Omental fat pad (tissue), 4 donors: ENCODE measurements around the gene KCNH8. TPM values are rescaled to one million over a fixed set of nuclear protein-coding genes. Genes with fewer than 3 reads are reported as not detected.

Experiments
- ATAC-seq: fragments of 150-250 bp; one replicate; pipeline ENCODE4 v1.9.1; 2016; ENCODE audit warnings: mild to moderate bottlenecking, moderate library complexity; ENCODE audit not compliant: low FRiP score
- DNase-seq: peaks from one replicate; pipeline ENCODE4 v3.0.0-alpha.2; 2019; ENCODE audit warnings: low spot score
- total RNA-seq, 4 donors: library from RNA; depleted of rRNA; stranded (reverse); fragments of >200 nt; gene quantifications; one replicate each; pipeline ENCODE4 v1.1.0, GENCODE V29; 2016
- TF ChIP-seq, protein P1 (sequence below), 3 donors: fragments of 450-650 bp; IDR thresholded peaks; one replicate each; pipeline ENCODE4 v1.5.1; 2016 to 2017; ENCODE audit warnings: antibody characterized with exemption in 3 of 3, mild to moderate bottlenecking in 3 of 3, moderate library complexity in 2 of 3

Gene KCNH8
- total RNA-seq, 4 donors from 2014 or later = 0.09 TPM; not detected in 3

DNA sequence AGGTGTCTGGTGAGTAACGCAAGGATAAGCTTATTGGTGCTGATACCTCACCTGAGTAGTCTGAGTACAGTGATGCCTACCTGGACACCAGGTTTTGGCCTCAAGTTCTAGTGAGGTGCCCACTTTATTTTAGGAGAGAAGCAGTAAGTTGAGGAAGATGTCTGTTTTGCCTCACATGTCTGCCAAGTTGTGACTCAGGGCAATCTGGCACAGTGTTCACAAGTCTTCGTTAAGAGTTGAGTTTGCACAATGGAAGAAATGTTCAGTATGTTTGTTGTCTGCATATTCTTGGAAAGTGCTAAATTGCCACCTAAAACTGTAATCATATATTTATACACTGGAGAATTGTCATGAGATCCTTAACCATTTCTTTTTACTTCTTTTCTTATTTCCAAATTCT is 122.2 kb downstream of the KCNH8 start:
- DNase-seq = no peak
- ATAC-seq = no peak
- TF ChIP-seq, protein P1, sequence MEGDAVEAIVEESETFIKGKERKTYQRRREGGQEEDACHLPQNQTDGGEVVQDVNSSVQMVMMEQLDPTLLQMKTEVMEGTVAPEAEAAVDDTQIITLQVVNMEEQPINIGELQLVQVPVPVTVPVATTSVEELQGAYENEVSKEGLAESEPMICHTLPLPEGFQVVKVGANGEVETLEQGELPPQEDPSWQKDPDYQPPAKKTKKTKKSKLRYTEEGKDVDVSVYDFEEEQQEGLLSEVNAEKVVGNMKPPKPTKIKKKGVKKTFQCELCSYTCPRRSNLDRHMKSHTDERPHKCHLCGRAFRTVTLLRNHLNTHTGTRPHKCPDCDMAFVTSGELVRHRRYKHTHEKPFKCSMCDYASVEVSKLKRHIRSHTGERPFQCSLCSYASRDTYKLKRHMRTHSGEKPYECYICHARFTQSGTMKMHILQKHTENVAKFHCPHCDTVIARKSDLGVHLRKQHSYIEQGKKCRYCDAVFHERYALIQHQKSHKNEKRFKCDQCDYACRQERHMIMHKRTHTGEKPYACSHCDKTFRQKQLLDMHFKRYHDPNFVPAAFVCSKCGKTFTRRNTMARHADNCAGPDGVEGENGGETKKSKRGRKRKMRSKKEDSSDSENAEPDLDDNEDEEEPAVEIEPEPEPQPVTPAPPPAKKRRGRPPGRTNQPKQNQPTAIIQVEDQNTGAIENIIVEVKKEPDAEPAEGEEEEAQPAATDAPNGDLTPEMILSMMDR (IDR thresholded peaks at IDR 0.05) = no peak

DNA sequence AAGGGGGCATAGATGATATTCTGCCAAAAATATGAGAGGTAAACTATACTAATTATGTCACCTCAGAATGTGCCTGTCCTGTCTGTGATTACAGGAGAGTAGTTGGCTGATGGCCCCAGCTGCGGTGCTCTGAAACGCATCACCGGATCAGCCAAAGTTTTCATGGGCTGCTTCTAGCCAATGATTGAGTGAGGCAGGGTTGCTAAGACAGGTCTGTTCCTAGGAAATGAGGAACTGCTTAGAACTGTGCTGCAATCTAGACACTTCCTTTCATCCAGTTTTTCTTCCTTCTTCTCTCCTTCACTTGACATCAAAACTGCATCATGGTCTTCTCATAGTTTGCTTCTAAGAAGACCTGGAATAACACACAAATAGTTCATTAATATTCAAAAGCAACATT is 124.0 kb downstream of the KCNH8 start:
- DNase-seq (no peak), ATAC-seq (no peak)
- TF ChIP-seq, protein P1 (IDR thresholded peaks at IDR 0.05) = no peak

DNA sequence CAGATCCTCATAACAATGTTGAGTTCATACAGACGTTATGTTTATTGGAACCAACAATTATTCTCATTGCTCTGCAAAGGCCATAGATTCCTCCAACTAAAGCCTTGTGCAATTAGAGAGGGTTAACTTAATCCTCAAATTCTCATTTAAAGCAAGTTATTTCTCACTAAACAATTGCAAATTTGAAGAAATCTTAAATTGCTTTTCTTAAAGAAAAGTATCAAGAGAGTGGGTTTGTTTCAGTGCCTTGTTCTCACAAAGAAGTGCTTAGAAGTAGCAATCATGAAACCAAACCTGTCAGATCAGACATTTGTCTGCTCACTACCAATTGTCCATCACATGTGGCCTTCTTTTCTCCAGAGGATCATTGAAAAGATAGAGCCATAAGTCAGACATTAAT is 124.8 kb downstream of the KCNH8 start:
- no peak for ATAC-seq
- no peak for DNase-seq
- TF ChIP-seq, protein P1 (IDR thresholded peaks at IDR 0.05) = no peak

DNA sequence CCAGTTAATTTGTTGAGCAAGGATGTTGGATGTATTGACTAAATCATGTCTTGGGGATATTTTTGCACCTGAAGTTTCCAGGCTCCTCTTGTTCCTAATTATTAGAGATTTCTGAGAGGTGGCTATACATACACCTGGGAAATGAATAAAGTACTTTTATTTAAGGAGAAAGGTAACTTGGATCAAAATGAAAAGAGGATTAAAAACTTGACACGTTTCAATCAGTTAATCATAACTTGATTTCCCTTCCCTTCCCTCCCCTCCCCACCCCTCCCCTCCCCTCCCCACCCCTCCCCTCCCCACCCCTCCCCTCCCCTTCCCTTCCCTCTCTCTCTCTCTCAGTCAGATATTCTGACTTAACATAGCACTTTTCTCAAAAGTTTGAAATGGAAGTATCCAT is 126.3 kb downstream of the KCNH8 start:
- TF ChIP-seq, protein P1 (IDR thresholded peaks at IDR 0.05) = no peak
- ATAC-seq = no peak
- no peak for DNase-seq

DNA sequence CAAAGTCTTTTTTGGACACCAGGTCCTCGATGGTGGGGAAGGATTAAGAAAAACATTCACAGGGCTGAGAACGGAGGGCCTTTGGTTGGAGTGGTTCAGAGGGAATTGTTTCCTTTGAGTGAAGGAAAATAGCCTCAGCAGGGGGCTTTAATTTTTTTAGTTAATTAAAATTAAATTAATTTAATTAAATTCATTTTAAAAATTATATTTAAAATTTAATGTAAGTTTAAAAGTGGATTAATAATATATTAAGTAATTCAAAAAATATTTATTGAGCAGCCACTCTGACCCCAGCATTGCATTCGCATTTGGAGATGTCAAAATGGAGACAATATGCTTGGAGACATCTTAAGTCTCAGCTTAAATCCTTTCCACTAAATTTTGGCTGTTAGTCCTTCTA is 136.7 kb downstream of the KCNH8 start:
- TF ChIP-seq, protein P1 (IDR thresholded peaks at IDR 0.05) = no peak
- DNase-seq = no peak
- ATAC-seq = no peak

DNA sequence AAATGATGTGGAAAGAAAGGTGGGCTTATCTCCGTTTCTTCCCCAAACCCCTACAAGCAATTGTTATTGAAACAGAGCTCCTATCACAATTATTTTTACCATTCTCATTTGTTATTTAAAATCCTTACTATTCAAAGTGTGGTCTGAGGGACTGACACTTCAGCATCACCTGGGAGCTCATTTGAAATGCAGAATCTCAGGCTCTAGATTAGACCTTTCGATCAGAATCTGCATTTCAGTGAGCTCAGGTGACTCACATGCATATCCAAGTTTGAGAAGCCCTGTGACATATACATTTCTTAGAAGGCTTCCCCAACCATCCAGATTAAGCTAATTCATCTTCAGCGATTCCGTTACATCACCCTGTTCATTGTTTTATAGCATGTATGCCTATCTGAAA is 145.0 kb downstream of the KCNH8 start:
- no peak for DNase-seq
- no peak for ATAC-seq
- TF ChIP-seq, protein P1 (IDR thresholded peaks at IDR 0.05) = no peak

DNA sequence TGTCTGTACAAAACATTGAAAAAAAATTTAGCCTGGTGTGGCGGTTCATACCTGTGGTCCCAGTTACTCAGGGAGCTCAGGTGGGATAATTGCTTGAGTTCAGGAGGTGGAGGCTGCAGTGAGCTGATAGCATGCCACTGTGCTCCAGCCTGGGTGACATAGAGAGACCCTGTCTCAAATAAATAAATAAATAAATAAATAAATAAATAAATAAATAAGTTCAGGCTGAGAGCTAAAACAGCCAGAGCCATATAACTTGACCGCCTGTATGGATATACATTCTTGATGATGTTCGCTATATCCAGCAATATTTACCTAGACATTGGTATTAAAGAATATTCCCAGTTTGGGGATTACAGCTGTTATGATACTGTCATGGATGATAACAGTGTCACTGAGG is 146.9 kb downstream of the KCNH8 start:
- TF ChIP-seq, protein P1 (IDR thresholded peaks at IDR 0.05) = no peak
- no peak for ATAC-seq

More for the DNA sequence above, 146.9 kb downstream of the KCNH8 start:
- no peak for DNase-seq
